ENCODE results near the gene TMEM205.
A peak's percentile ranks its signal among the peaks of the same experiment; 100 is the strongest.

TMEM205 gene

DNA sequence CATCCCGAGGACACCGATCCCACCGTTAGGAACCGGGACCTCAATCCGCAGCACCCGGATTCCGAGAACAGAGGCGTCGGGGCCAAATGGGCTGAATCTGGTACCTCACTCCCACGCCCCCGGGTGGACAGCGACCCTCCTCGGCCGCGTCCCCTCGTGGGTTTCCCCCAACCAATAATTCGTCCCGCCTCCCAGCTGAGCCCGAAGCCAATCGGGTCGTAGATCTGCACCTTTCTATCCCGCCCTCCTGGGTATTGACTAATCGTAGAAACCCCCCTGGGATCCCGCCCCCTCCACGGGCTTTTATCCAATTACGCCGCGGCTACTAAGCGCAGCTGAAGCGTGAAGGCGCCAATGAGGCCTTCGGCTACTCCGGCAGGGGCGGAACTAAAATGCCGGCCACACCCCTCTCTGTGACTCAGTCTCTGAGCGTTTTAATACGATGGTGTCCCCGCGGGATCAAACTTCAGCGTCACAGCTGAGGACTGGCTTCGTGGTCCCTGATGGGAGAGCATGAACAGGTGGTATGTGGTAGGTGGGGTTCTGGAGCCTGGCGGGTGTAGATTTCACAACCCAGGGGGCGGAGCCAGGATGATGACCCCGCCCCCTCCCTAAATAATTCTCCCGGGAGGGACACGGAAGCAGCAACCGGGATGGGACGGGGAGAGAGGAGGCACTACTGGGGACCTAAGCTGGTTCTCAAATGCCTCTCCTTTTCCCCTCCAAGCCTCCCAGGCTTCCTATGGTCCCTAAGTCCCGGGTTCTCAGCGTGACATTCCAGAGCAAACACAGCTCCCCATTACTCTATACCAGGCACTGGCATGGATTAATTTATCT lies at the start of gene TMEM205, which contains the start of gene CCDC159:
TMEM205 (minus strand) TSS at position 165 of the 837 bp plus-strand sequence. CDS start 649 bp downstream, outside the sequence.
CCDC159 (plus strand) TSS at position 416 of the 837 bp plus-strand sequence; CDS start at position 504, 88 bp downstream.
- H3K4me3 ChIP-seq (ENCODE audit: low read length) = peak within 1 kb of the TSS; percentile 94
- H3K9me3 ChIP-seq (ENCODE audit: control insufficient read depth, low read length) = peaks cover 9% of the 10 kb centered on the region
- peak; percentile 100 for DNase-seq (ENCODE audit: low read depth)
- no peaks in the 10 kb centered on the region for H3K27me3 ChIP-seq (replicated peaks; ENCODE audit: control insufficient read depth, insufficient read depth, low read length)
- H3K4me1 ChIP-seq (ENCODE audit: control insufficient read depth, insufficient read depth, low read length) = peaks cover 23% of the 10 kb centered on the region
- H3K36me3 ChIP-seq (ENCODE audit: control insufficient read depth, insufficient read depth, low read length, severe bottlenecking) = no peaks in the 10 kb centered on the region
- peak within 1 kb of the TSS; percentile 90 for H3K9ac ChIP-seq (ENCODE audit: low read length)

- no peaks in the 10 kb centered on the region for H3K36me3 ChIP-seq (ENCODE audit: control insufficient read depth, insufficient read depth, low read length, severe bottlenecking)
- DNase-seq (ENCODE audit: low read depth) = no peak
- no peak overlapping the region for H3K4me3 ChIP-seq (ENCODE audit: low read length)
- no peak overlapping the region for H3K9ac ChIP-seq (ENCODE audit: low read length)
- H3K9me3 ChIP-seq (ENCODE audit: control insufficient read depth, low read length) = peaks cover 7% of the 10 kb centered on the region
- H3K4me1 ChIP-seq (ENCODE audit: control insufficient read depth, insufficient read depth, low read length) = no peaks in the 10 kb centered on the region
- peaks cover 3% of the 10 kb centered on the region for H3K27me3 ChIP-seq (replicated peaks; ENCODE audit: control insufficient read depth, insufficient read depth, low read length)
Observed at GRCh38 chr19:11390933-11391680, 45.0 kb upstream of the TMEM205 start.

- Histone ChIP-seq H3K27me3 (replicated peaks; ENCODE audit: control insufficient read depth, insufficient read depth, low read length) (peaks cover 3% of the 10 kb centered on the region), H3K9ac (ENCODE audit: low read length) (no peak overlapping the region), H3K9me3 (ENCODE audit: control insufficient read depth, low read length) (peaks cover 7% of the 10 kb centered on the region), H3K4me1 (ENCODE audit: control insufficient read depth, insufficient read depth, low read length) (no peaks in the 10 kb centered on the region), H3K4me3 (ENCODE audit: low read length) (no peak overlapping the region), H3K36me3 (ENCODE audit: control insufficient read depth, insufficient read depth, low read length, severe bottlenecking) (no peaks in the 10 kb centered on the region)
- no peak for DNase-seq (ENCODE audit: low read depth)
Observed at GRCh38 chr19:11390359-11390758, 44.3 kb upstream of the TMEM205 start.

- Histone ChIP-seq H3K9me3 (ENCODE audit: control insufficient read depth, low read length) (peaks cover 7% of the 10 kb centered on the region), H3K27me3 (replicated peaks; ENCODE audit: control insufficient read depth, insufficient read depth, low read length) (peaks cover 9% of the 10 kb centered on the region), H3K9ac (ENCODE audit: low read length) (no peak overlapping the region), H3K4me3 (ENCODE audit: low read length) (no peak overlapping the region), H3K36me3 (ENCODE audit: control insufficient read depth, insufficient read depth, low read length, severe bottlenecking) (no peaks in the 10 kb centered on the region), H3K4me1 (ENCODE audit: control insufficient read depth, insufficient read depth, low read length) (no peaks in the 10 kb centered on the region)
- DNase-seq (ENCODE audit: low read depth) = no peak
Observed at GRCh38 chr19:11387162-11388034, 41.3 kb upstream of the TMEM205 start.

- no peak overlapping the region for H3K4me3 ChIP-seq (ENCODE audit: low read length)
- H3K27me3 ChIP-seq (replicated peaks; ENCODE audit: control insufficient read depth, insufficient read depth, low read length) = peaks cover 15% of the 10 kb centered on the region
- H3K9ac ChIP-seq (ENCODE audit: low read length) = no peak overlapping the region
- DNase-seq (ENCODE audit: low read depth) = no peak
- H3K4me1 ChIP-seq (ENCODE audit: control insufficient read depth, insufficient read depth, low read length) = peaks cover 10% of the 10 kb centered on the region
- H3K9me3 ChIP-seq (ENCODE audit: control insufficient read depth, low read length) = no peaks in the 10 kb centered on the region
- H3K36me3 ChIP-seq (ENCODE audit: control insufficient read depth, insufficient read depth, low read length, severe bottlenecking) = no peaks in the 10 kb centered on the region
Observed at GRCh38 chr19:11384778-11385129, 38.7 kb upstream of the TMEM205 start.

DNA sequence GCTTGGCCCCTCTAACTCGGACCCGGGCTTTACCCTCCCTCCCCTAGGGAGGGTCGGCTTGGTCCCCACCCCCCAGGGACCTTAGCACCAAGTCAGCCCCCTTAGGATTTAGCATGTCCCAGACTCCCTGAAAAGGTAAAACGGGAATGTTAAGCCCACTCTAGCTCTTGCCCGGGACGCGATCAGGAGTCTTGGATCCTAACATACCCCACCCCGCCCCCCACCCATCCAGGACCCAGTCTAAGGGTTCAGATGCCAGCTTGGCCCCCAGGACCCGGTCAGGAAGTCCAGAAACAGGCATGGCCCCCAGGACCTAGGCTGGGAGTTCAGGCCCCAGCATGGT lies 37.6 kb upstream of the TMEM205 start:
- no peak for DNase-seq (ENCODE audit: low read depth)
- Histone ChIP-seq H3K4me1 (ENCODE audit: control insufficient read depth, insufficient read depth, low read length) (peaks cover 12% of the 10 kb centered on the region), H3K4me3 (ENCODE audit: low read length) (no peak overlapping the region), H3K27me3 (replicated peaks; ENCODE audit: control insufficient read depth, insufficient read depth, low read length) (peaks cover 15% of the 10 kb centered on the region), H3K9me3 (ENCODE audit: control insufficient read depth, low read length) (no peaks in the 10 kb centered on the region), H3K9ac (ENCODE audit: low read length) (no peak overlapping the region), H3K36me3 (ENCODE audit: control insufficient read depth, insufficient read depth, low read length, severe bottlenecking) (no peaks in the 10 kb centered on the region)

DNA sequence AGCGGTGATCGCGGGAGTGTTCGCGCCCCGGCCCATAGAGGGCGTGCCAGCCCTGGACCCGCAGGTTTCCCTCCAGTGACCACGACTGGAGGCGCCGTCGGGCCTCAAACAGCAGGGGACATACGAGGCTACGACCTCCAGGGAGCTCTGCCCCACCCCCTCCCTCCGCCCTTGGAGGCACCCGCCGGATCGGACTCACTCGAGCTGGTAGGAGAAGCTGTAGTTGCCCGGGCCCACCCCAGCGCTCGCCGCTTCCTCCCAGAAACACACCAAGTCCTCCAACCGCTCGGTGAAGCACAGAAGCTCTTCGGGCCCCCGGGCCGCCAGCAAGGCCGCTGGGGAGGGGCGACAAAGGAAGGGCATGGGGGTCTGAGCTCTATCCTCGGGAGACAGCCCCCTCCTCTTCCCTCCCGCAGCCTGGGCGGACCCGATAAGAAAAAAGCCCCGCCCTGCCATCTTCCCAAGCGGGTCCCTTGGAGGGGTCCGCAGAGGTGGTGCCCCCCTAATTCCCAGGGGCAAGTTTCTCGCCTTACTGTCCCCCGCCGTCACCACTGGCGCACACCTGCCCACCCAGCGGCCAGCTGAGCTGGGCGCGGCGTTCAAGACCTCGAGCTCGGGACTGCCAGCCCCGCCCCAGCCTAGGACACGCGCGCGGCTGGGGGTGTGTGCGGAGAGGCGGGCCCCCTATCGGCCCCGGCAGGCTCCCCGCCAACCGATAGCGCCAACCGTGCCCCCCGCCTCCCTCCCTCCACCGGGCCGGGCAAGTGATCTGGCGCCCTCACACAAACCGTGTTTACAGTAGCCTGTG lies 37.0 kb upstream of the TMEM205 start:
- Histone ChIP-seq H3K36me3 (ENCODE audit: control insufficient read depth, insufficient read depth, low read length, severe bottlenecking) (no peaks in the 10 kb centered on the region), H3K27me3 (replicated peaks; ENCODE audit: control insufficient read depth, insufficient read depth, low read length) (peaks cover 15% of the 10 kb centered on the region), H3K4me1 (ENCODE audit: control insufficient read depth, insufficient read depth, low read length) (peaks cover 18% of the 10 kb centered on the region), H3K9me3 (ENCODE audit: control insufficient read depth, low read length) (no peaks in the 10 kb centered on the region), H3K4me3 (ENCODE audit: low read length) (no peak overlapping the region), H3K9ac (ENCODE audit: low read length) (no peak overlapping the region)
- peak; percentile 40 for DNase-seq (ENCODE audit: low read depth)

GRCh38 chr19:11380653-11381537 lies 34.8 kb upstream of the TMEM205 start:
- H3K9me3 ChIP-seq (ENCODE audit: control insufficient read depth, low read length) = no peaks in the 10 kb centered on the region
- peaks cover 15% of the 10 kb centered on the region for H3K27me3 ChIP-seq (replicated peaks; ENCODE audit: control insufficient read depth, insufficient read depth, low read length)
- no peaks in the 10 kb centered on the region for H3K36me3 ChIP-seq (ENCODE audit: control insufficient read depth, insufficient read depth, low read length, severe bottlenecking)
- H3K4me3 ChIP-seq (ENCODE audit: low read length) = peak overlapping the region; percentile 78
- DNase-seq (ENCODE audit: low read depth) = peak; percentile 96
- peaks cover 32% of the 10 kb centered on the region for H3K4me1 ChIP-seq (ENCODE audit: control insufficient read depth, insufficient read depth, low read length)
- peak overlapping the region; percentile 64 for H3K9ac ChIP-seq (ENCODE audit: low read length)

DNA sequence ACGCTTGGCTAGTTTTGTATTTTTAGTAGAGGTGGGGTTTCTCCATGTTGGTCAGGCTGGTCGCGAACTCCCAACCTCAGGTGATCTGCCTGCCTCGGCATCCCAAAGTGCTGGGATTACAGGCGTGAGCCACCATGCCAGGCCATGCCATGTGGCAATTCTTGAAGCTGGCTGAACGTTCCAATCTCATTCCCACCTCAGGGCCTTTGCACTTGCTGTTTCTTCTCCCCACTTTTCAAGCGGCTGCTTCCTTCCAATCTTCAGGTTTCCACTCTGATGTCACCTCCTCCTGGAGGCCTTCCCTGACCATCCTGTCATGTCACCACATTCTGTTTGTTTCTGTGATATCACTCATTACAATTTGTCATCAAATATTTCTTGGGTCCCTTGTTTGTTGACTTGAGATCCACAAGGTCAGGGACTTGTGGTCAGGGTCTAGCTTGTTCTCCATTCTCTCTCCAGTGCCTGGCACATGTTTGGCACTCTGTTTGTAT lies 33.8 kb upstream of the TMEM205 start:
- H3K27me3 ChIP-seq (replicated peaks; ENCODE audit: control insufficient read depth, insufficient read depth, low read length) = peaks cover 15% of the 10 kb centered on the region
- DNase-seq (ENCODE audit: low read depth) = no peak
- H3K9ac ChIP-seq (ENCODE audit: low read length) = no peak overlapping the region
- no peak overlapping the region for H3K4me3 ChIP-seq (ENCODE audit: low read length)
- H3K9me3 ChIP-seq (ENCODE audit: control insufficient read depth, low read length) = no peaks in the 10 kb centered on the region
- H3K36me3 ChIP-seq (ENCODE audit: control insufficient read depth, insufficient read depth, low read length, severe bottlenecking) = no peaks in the 10 kb centered on the region
- H3K4me1 ChIP-seq (ENCODE audit: control insufficient read depth, insufficient read depth, low read length) = peaks cover 39% of the 10 kb centered on the region
